Stimulated activated CD4-positive, alpha-beta T cell treated with anti-CD3 and anti-CD28 coated beads, Interleukin-1b, Interleukin-23, amount 100 ng/mL, for 1 hour (primary cell): Measurements from ENCODE around the gene SPDYE11.
"Not testable (repeated sequence)": the region's sequence is repeated elsewhere in the genome, so short reads cannot be mapped to it uniquely, and the experiment has no call there.

Source experiments
- DNase-seq, 2 donors: peaks; one replicate each; pipeline ENCODE4 v3.0.0-alpha.2; 2020; ENCODE audit warnings: low read depth in 2 of 2

SPDYE11 gene

GRCh38 chr7:73057811-73058210 lies at the start of gene SPDYE11:
Gene SPDYE11 (minus strand): TSS chr7:73057911. CDS start chr7:73056111, 1,800 bp downstream.
- DNase-seq = not testable (repeated sequence)

GRCh38 chr7:73085938-73086337 lies 28.2 kb upstream of the SPDYE11 start, which contains the start of gene SPDYE9:
Gene SPDYE9 (minus strand): TSS chr7:73086038. CDS start chr7:73084238, 1,800 bp downstream.
- DNase-seq = not testable (repeated sequence)

- not testable (repeated sequence) for DNase-seq
These were observed 28.0 kb downstream of the SPDYE11 start, which contains the start of gene SPDYE8 for GRCh38 chr7:73029666-73030065. Gene SPDYE8 (minus strand): TSS chr7:73029766. CDS start chr7:73027966, 1,800 bp downstream.

- DNase-seq = not testable (repeated sequence)
These were observed 51.2 kb downstream of the SPDYE11 start for GRCh38 chr7:73006491-73006890.

- peak; percentile 56 to 68 for DNase-seq
These were observed 51.8 kb downstream of the SPDYE11 start for GRCh38 chr7:73005693-73006447.

GRCh38 chr7:73005356-73005692 lies 52.4 kb downstream of the SPDYE11 start:
- peak; percentile 50 to 56 for DNase-seq

- not testable (repeated sequence) for DNase-seq
These were observed 59.7 kb downstream of the SPDYE11 start for GRCh38 chr7:72997887-72998468.
